GM23338 (cell line): ENCODE results near the gene CFAP74. TPM values are rescaled to one million over a fixed set of nuclear protein-coding genes. Genes with fewer than 3 reads are reported as not detected.

ENCODE experiments used
- ATAC-seq: fragments of 200-7000 bp; cut with Tn5 transposase; 3 replicates; pipeline ENCODE4 v1.9.1; 2020
- DNase-seq: peaks from one replicate; pipeline ENCODE4 v3.0.0-alpha.2; 2015; ENCODE audit warnings: low spot score
- H2AFZ ChIP-seq: fragments of 200-600 bp; sonication (generic); 2 replicates; pipeline ENCODE4 v1.8.0; 2016; ENCODE audit warnings: antibody characterized with exemption, mild to moderate bottlenecking, moderate library complexity
- H3F3A ChIP-seq: fragments of 200-600 bp; sonication (generic); replicated peaks from 2 replicates; pipeline ENCODE4 v1.8.0; 2017; ENCODE audit warnings: antibody characterized with exemption, mixed run types, low read depth
- H3K27ac ChIP-seq: fragments of 200-600 bp; sonication (generic); 2 replicates; pipeline ENCODE4 v1.6.1; 2016; ENCODE audit warnings: low read depth
- H3K27me3 ChIP-seq: fragments of 200-600 bp; sonication (generic); 2 replicates; pipeline ENCODE4 v1.8.0; 2016; ENCODE audit warnings: mild to moderate bottlenecking, mixed run types, moderate library complexity; ENCODE audit not compliant: insufficient read depth
- H3K36me3 ChIP-seq: fragments of 200-600 bp; sonication (generic); 2 replicates; pipeline ENCODE4 v1.8.0; 2016; ENCODE audit warnings: mild to moderate bottlenecking; ENCODE audit not compliant: insufficient read depth
- H3K4me1 ChIP-seq: fragments of 200-600 bp; sonication (generic); 2 replicates; pipeline ENCODE4 v1.8.0; 2016; ENCODE audit warnings: mild to moderate bottlenecking, moderate library complexity; ENCODE audit not compliant: insufficient read depth
- H3K4me2 ChIP-seq: fragments of 200-600 bp; sonication (generic); 2 replicates; pipeline ENCODE4 v1.7.1; 2017; ENCODE audit warnings: mixed run types
- H3K4me3 ChIP-seq: fragments of 200-600 bp; sonication (generic); 2 replicates; pipeline ENCODE4 v1.6.1; 2016; ENCODE audit warnings: mixed run types
- H3K79me2 ChIP-seq: fragments of 200-600 bp; sonication (generic); replicated peaks from 2 replicates; pipeline ENCODE4 v1.8.0; 2017; ENCODE audit warnings: mild to moderate bottlenecking; ENCODE audit not compliant: insufficient read depth
- H3K9me2 ChIP-seq: fragments of 200-600 bp; sonication (generic); 2 replicates; pipeline ENCODE4 v1.8.0; 2017; ENCODE audit not compliant: insufficient read depth
- H4K20me1 ChIP-seq: fragments of 200-600 bp; sonication (generic); replicated peaks from 2 replicates; pipeline ENCODE4 v1.8.0; 2017; ENCODE audit warnings: mild to moderate bottlenecking; ENCODE audit not compliant: insufficient read depth
- H3K27ac Mint-ChIP-seq: 2 replicates; pipeline ENCODE4 v1.8.0; 2020; ENCODE audit warnings: inconsistent platforms, mild to moderate bottlenecking, moderate library complexity, mixed read lengths
- H3K27me3 Mint-ChIP-seq: 3 replicates; pipeline ENCODE4 v1.8.0; 2022; ENCODE audit warnings: low read depth, mild to moderate bottlenecking, moderate library complexity, mixed read lengths, inconsistent platforms; ENCODE audit not compliant: insufficient read depth, poor library complexity
- H3K36me3 Mint-ChIP-seq: 3 replicates; pipeline ENCODE4 v1.8.0; 2021; ENCODE audit warnings: low read depth, mild to moderate bottlenecking, inconsistent platforms, moderate library complexity, mixed read lengths
- H3K4me1 Mint-ChIP-seq: 3 replicates; pipeline ENCODE4 v1.8.0; 2020; ENCODE audit warnings: mild to moderate bottlenecking, inconsistent platforms, mixed read lengths
- H3K4me3 Mint-ChIP-seq: 3 replicates; pipeline ENCODE4 v1.8.0; 2021; ENCODE audit warnings: moderate library complexity, mild to moderate bottlenecking, inconsistent platforms, mixed read lengths
- H3K9me3 Mint-ChIP-seq: 3 replicates; pipeline ENCODE4 v1.8.0; 2020; ENCODE audit warnings: moderate library complexity, mild to moderate bottlenecking, inconsistent platforms, mixed read lengths
- CREB1 ChIP-seq: fragments of 250-450 bp; sonication (Bioruptor Pico); IDR thresholded peaks from 2 replicates; pipeline ENCODE4 v1.5.0; 2020; ENCODE audit warnings: low read depth, mild to moderate bottlenecking, moderate library complexity
- JUNB ChIP-seq: IDR thresholded peaks from one replicate; pipeline ENCODE4 v1.6.1; 2016; ENCODE audit warnings: antibody characterized with exemption; ENCODE audit not compliant: unreplicated experiment
- NANOG ChIP-seq: IDR thresholded peaks from 2 replicates; pipeline ENCODE4 v1.6.1; 2016; ENCODE audit warnings: antibody characterized with exemption, borderline replicate concordance
- POLR2AphosphoS5 ChIP-seq: IDR thresholded peaks from 2 replicates; pipeline ENCODE4 v1.6.1; 2016; ENCODE audit warnings: antibody characterized with exemption, low read depth
- REST ChIP-seq: IDR thresholded peaks from one replicate; pipeline ENCODE4 v1.6.1; 2018; ENCODE audit warnings: antibody characterized with exemption; ENCODE audit not compliant: unreplicated experiment
- STAT1 ChIP-seq: IDR thresholded peaks from one replicate; pipeline ENCODE4 v1.6.1; 2016; ENCODE audit warnings: antibody characterized with exemption; ENCODE audit not compliant: unreplicated experiment
- ZNF462 ChIP-seq: fragments of 250-450 bp; sonication (Bioruptor Pico); IDR thresholded peaks from 2 replicates; pipeline ENCODE4 v1.5.0; 2020; ENCODE audit warnings: mild to moderate bottlenecking, moderate library complexity
- polyA plus RNA-seq: library from polyadenylated mRNA; unstranded; fragments of >200 nt; fragmentation: Nextera tagmentation; extraction: Ambion mirVana; gene quantifications from 2 replicates; pipeline ENCODE4 v1.2.1, GENCODE V29; 2016
- total RNA-seq: library from RNA; depleted of rRNA; stranded (reverse); fragments of >200 nt; shearing (Covaris generic); gene quantifications from 2 replicates; pipeline ENCODE4 v1.2.3, GENCODE V29; 2014
- TF ChIP-seq, protein P1 (sequence below), 2 experiments: fragments of 200-600 bp in 1 of 2; sonication (generic) in 1 of 2; conservative IDR thresholded peaks; 2 replicates each; pipeline versions ENCODE4 v1.5.1 to v1.6.1; 2016 to 2017; ENCODE audit warnings: antibody characterized with exemption in 2 of 2, low read depth in 2 of 2, mild to moderate bottlenecking in 2 of 2, moderate library complexity in 1 of 2
- TF ChIP-seq, protein P2 (sequence below): IDR thresholded peaks from 2 replicates; pipeline ENCODE4 v1.6.1; 2016; ENCODE audit warnings: antibody characterized with exemption

CFAP74 gene
- total and polyA plus RNA-seq, 2 experiments from 2014 or later = 0.21 TPM; not detected in 1

DNA sequence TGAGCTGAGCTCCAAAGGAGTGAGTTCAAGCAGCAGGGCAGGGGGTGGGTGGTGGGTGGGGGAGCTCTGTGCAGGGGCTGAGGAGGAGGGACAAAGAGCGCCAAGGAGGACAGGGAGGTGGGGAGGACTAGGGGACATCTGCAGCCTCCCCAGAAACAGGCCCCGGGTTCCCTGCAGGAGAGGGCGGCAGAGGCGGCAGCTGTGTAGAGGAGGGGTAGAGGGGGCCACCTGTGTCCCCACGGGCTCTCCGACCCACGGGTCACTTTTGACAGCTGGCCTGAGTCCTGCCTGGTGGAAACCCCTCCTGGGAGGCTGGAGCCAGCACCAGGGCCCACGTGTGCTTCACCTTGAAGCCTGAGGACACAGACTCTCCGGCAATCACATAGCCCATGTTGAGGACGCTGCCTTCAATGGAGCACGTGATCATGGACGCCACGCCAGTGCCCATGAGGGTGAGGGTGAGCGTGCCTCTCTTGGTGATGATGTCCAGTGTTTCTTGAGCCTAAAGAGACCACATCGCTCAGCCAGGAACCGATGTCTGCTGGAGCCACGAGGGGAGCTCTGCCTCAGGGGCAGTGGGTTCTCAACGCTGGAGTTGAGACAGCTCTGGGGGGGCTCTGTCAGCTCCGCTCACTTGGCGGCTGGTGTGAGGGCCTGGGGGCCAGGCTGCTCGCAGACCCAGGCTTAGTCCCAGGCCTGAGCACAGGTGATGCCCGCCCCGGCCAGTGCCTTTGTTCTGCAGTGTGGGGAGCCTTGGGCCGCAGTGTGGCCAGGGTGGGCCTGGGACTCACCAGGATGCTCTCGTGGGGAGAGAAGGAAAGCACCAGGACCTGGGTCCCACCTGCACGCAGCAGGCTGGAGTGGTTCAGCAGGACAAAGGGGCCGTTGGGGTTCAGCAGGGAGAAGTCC is 77.9 kb downstream of the CFAP74 start (continued):
- TF ChIP-seq ZNF462 (CRISPR knock-in tag) (no peak), STAT1 (no peak), CREB1 (no peak)

- no peaks in the 10 kb centered on the region for H3K36me3 Mint-ChIP-seq
- no peaks in the 10 kb centered on the region for H3K9me2 ChIP-seq
- H3K36me3 ChIP-seq = no peaks in the 10 kb centered on the region
- H3K27me3 ChIP-seq = no peaks in the 10 kb centered on the region
- H2AFZ ChIP-seq = no peak overlapping the region
- TF ChIP-seq JUNB (no peak), STAT1 (no peak), REST (no peak), NANOG (no peak), POLR2AphosphoS5 (no peak)
- TF ChIP-seq, protein P1, sequence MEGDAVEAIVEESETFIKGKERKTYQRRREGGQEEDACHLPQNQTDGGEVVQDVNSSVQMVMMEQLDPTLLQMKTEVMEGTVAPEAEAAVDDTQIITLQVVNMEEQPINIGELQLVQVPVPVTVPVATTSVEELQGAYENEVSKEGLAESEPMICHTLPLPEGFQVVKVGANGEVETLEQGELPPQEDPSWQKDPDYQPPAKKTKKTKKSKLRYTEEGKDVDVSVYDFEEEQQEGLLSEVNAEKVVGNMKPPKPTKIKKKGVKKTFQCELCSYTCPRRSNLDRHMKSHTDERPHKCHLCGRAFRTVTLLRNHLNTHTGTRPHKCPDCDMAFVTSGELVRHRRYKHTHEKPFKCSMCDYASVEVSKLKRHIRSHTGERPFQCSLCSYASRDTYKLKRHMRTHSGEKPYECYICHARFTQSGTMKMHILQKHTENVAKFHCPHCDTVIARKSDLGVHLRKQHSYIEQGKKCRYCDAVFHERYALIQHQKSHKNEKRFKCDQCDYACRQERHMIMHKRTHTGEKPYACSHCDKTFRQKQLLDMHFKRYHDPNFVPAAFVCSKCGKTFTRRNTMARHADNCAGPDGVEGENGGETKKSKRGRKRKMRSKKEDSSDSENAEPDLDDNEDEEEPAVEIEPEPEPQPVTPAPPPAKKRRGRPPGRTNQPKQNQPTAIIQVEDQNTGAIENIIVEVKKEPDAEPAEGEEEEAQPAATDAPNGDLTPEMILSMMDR (conservative IDR thresholded peaks at IDR 0.05; ENCODE audit: low read depth in 2 of 2) = no peak
- TF ChIP-seq, protein P2, sequence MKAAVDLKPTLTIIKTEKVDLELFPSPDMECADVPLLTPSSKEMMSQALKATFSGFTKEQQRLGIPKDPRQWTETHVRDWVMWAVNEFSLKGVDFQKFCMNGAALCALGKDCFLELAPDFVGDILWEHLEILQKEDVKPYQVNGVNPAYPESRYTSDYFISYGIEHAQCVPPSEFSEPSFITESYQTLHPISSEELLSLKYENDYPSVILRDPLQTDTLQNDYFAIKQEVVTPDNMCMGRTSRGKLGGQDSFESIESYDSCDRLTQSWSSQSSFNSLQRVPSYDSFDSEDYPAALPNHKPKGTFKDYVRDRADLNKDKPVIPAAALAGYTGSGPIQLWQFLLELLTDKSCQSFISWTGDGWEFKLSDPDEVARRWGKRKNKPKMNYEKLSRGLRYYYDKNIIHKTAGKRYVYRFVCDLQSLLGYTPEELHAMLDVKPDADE = no peak
- H3K4me1 ChIP-seq = no peaks in the 10 kb centered on the region
- H3K27ac Mint-ChIP-seq = no peak overlapping the region
- 0 out of 2 replicates have a peak, but pooled peaks cover 5% of the 10 kb centered on the region for H3F3A ChIP-seq
- no peaks in the 10 kb centered on the region; the same call in 2 of the 3 replicates for H3K4me1 Mint-ChIP-seq
- no peaks in the 10 kb centered on the region for H4K20me1 ChIP-seq
- ATAC-seq = no peak
- no peak overlapping the region for H3K27ac ChIP-seq
- peaks cover 12% of the 10 kb centered on the region for H3K9me3 Mint-ChIP-seq
- no peak overlapping the region for H3K4me3 ChIP-seq
- H3K79me2 ChIP-seq = no peaks in the 10 kb centered on the region
- peaks cover 7% of the 10 kb centered on the region for H3K27me3 Mint-ChIP-seq
- DNase-seq = no peak
- H3K4me3 Mint-ChIP-seq = no peak overlapping the region
- no peak overlapping the region for H3K4me2 ChIP-seq
These were observed 78.7 kb downstream of the CFAP74 start for GRCh38 chr1:1924849-1925248.
